Measurements from ENCODE around the gene CCDC169. TPM values are rescaled to one million over a fixed set of nuclear protein-coding genes. Genes with fewer than 3 reads are reported as not detected.
"Not testable (repeated sequence)": the region's sequence is repeated elsewhere in the genome, so short reads cannot be mapped to it uniquely, and the experiment has no call there.

Gene CCDC169
- total RNA-seq, 4 donors from 2014 or later, result 0.48 to 0.55 TPM; not detected in 2

DNA sequence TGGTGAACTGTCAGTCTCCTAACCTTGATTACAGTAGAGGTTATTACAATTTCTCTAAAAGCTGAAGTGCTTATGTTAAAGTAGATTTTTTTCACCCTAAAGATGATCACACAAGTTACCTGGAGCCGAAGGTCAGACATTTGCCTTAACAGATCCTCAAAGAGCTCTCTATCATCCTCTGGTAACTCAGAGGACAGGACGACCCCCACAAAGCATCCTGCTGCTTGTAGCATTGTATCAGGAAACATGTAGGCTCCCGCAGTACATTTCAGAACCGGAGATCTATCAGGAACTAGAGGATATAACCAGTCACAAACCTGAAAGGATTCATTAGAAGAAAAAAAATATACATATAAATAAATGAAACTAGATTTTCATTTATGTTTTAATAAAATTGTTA lies 33.7 kb upstream of the CCDC169 start:
- intact Hi-C loops (cut with DNase I; ENCODE audit: low total_unique reads), result no loop called here
- WGBS, 2 donors (ENCODE audit: low coverage in 1 of 2), result 84 to 87% methylated on average over 3 to 4 of the region's 4 CpGs
- peaks cover 0 to 26% (median 0%) of the 10 kb centered on the region in 4 donors for H3K4me1 ChIP-seq
- no peak overlapping the region for H3K4me3 ChIP-seq
- TF ChIP-seq, protein P1, sequence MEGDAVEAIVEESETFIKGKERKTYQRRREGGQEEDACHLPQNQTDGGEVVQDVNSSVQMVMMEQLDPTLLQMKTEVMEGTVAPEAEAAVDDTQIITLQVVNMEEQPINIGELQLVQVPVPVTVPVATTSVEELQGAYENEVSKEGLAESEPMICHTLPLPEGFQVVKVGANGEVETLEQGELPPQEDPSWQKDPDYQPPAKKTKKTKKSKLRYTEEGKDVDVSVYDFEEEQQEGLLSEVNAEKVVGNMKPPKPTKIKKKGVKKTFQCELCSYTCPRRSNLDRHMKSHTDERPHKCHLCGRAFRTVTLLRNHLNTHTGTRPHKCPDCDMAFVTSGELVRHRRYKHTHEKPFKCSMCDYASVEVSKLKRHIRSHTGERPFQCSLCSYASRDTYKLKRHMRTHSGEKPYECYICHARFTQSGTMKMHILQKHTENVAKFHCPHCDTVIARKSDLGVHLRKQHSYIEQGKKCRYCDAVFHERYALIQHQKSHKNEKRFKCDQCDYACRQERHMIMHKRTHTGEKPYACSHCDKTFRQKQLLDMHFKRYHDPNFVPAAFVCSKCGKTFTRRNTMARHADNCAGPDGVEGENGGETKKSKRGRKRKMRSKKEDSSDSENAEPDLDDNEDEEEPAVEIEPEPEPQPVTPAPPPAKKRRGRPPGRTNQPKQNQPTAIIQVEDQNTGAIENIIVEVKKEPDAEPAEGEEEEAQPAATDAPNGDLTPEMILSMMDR (IDR thresholded peaks at IDR 0.05), result no peak
- TF ChIP-seq POLR2AphosphoS5 (IDR thresholded peaks at IDR 0.05) (no peak), POLR2A (IDR thresholded peaks at IDR 0.05) (no peak), EP300 (IDR thresholded peaks at IDR 0.05; ENCODE audit: low read depth) (no peak)
- H3K27me3 ChIP-seq, result no peaks in the 10 kb centered on the region
- DNase-seq, result no peak
- no peak overlapping the region for H3K27ac ChIP-seq
- H3K9me3 ChIP-seq, result no peaks in the 10 kb centered on the region
- in situ Hi-C loops (cut with MboI; ENCODE audit: low pct_ligation_motif_present in 1 of 4, low pct_unique_long_range_greater_than_20kb in 1 of 4, low sequenced_read_pairs in 3 of 4), result no loop called here
- H3K36me3 ChIP-seq, result peaks cover 0 to 6% (median 0%) of the 10 kb centered on the region in 4 donors

DNA sequence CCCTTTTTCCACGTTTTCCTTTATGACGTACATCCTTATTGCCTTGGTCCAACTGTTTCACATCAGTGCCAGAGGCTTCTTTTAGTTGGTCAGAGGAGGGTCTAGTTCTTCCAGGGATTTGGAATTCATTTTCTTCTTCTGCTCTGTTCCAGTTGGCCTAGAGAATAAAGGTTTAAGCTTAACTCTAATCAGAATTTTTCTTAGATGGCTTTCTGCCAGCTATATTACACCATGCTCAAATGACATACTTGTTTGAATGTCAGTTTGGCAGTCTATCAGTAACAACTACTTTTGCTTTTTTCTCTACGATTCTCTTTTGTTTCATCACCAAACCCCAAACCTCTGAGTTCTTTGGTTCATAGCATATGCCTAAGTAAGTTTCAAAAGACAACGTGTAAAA lies 31.7 kb upstream of the CCDC169 start:
- peaks cover 0 to 10% (median 0%) of the 10 kb centered on the region in 4 donors for H3K36me3 ChIP-seq
- TF ChIP-seq POLR2A (IDR thresholded peaks at IDR 0.05), result no peak
- TF ChIP-seq, protein P1 (IDR thresholded peaks at IDR 0.05), result no peak
- TF ChIP-seq EP300 (IDR thresholded peaks at IDR 0.05; ENCODE audit: low read depth), result no peak
- TF ChIP-seq POLR2AphosphoS5 (IDR thresholded peaks at IDR 0.05), result no peak
- H3K4me1 ChIP-seq, result peaks cover 0 to 11% (median 0%) of the 10 kb centered on the region in 4 donors
- in situ Hi-C loops (cut with MboI; ENCODE audit: low pct_ligation_motif_present in 1 of 4, low pct_unique_long_range_greater_than_20kb in 1 of 4, low sequenced_read_pairs in 3 of 4), result no loop called here
- H3K4me3 ChIP-seq, result no peak overlapping the region
- DNase-seq, result no peak
- no peaks in the 10 kb centered on the region for H3K27me3 ChIP-seq
- H3K9me3 ChIP-seq, result no peaks in the 10 kb centered on the region
- intact Hi-C loops (cut with DNase I; ENCODE audit: low total_unique reads), result no loop called here
- 63 to 66% methylated on average over 4 of the region's 4 CpGs for WGBS, 2 donors (ENCODE audit: low coverage in 1 of 2)
- no peak overlapping the region for H3K27ac ChIP-seq

DNA sequence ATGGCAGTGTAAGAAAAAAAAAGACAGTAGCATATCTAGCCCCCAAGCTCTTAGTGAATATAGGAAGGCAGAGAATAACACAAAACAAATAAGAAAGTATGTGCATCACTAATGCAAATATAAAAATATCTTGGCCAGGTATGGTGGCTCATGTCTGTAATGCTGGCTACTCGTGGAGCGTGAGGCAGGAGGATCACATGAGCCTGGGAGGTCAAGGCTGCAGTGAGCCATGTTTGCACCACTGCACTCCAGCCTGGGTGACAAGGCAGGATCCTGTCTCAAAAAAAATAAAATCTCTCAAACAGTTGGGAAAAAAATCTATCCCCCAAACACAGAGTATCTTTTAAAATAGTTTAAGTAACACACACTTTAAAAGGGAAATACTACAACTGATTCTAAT lies 31.2 kb upstream of the CCDC169 start:
- in situ Hi-C loops (cut with MboI; ENCODE audit: low pct_ligation_motif_present in 1 of 4, low pct_unique_long_range_greater_than_20kb in 1 of 4, low sequenced_read_pairs in 3 of 4) (no loop called here), intact Hi-C loops (cut with DNase I; ENCODE audit: low total_unique reads) (no loop called here)
- 80 to 90% methylated on average over 2 of the region's 2 CpGs for WGBS, 2 donors (ENCODE audit: low coverage in 1 of 2)
- no peaks in the 10 kb centered on the region for H3K27me3 ChIP-seq
- H3K4me1 ChIP-seq, result peaks cover 0 to 8% (median 0%) of the 10 kb centered on the region in 4 donors
- TF ChIP-seq, protein P1 (IDR thresholded peaks at IDR 0.05), result no peak
- no peak for TF ChIP-seq POLR2AphosphoS5 (IDR thresholded peaks at IDR 0.05)
- no peak for TF ChIP-seq POLR2A (IDR thresholded peaks at IDR 0.05)
- no peak for TF ChIP-seq EP300 (IDR thresholded peaks at IDR 0.05; ENCODE audit: low read depth)
- peaks cover 0 to 14% (median 0%) of the 10 kb centered on the region in 4 donors for H3K36me3 ChIP-seq
- no peak overlapping the region for H3K4me3 ChIP-seq
- no peaks in the 10 kb centered on the region for H3K9me3 ChIP-seq
- no peak for DNase-seq
- no peak overlapping the region for H3K27ac ChIP-seq

DNA sequence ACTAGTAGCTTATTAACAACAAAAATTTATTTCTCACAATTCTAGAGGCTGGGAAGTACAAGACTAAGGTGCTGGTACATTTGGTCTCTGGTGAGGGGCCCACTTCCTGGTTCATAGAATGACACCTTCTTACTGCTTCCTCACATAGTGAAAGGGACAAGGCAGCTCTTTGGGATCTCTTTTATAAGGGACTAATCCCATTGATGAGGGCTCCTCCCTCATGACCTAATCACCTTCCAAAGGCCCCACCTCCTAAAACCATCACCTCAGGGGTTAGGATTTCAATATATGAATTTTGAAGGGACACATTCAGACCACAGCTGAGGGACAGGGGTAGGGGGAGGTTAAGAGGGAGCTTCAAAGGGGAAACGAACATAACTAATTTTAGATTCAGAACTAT lies 28.3 kb upstream of the CCDC169 start:
- Histone ChIP-seq H3K4me3 (no peak overlapping the region), H3K9me3 (no peaks in the 10 kb centered on the region), H3K27me3 (no peaks in the 10 kb centered on the region), H3K36me3 (peaks cover 0 to 20% (median 2%) of the 10 kb centered on the region in 4 donors), H3K27ac (no peak overlapping the region), H3K4me1 (no peaks in the 10 kb centered on the region)
- TF ChIP-seq EP300 (IDR thresholded peaks at IDR 0.05; ENCODE audit: low read depth), result no peak
- TF ChIP-seq POLR2AphosphoS5 (IDR thresholded peaks at IDR 0.05), result no peak
- TF ChIP-seq, protein P1 (IDR thresholded peaks at IDR 0.05), result no peak
- TF ChIP-seq POLR2A (IDR thresholded peaks at IDR 0.05), result no peak
- DNase-seq, result no peak
- in situ Hi-C loops (cut with MboI; ENCODE audit: low pct_ligation_motif_present in 1 of 4, low pct_unique_long_range_greater_than_20kb in 1 of 4, low sequenced_read_pairs in 3 of 4), result no loop called here
- intact Hi-C loops (cut with DNase I; ENCODE audit: low total_unique reads), result no loop called here
- WGBS, 2 donors (ENCODE audit: low coverage in 1 of 2), result 91% methylated on average over 1 of the region's 1 CpG; no CpG with 5 or more reads in 1 of the 2 donors

DNA sequence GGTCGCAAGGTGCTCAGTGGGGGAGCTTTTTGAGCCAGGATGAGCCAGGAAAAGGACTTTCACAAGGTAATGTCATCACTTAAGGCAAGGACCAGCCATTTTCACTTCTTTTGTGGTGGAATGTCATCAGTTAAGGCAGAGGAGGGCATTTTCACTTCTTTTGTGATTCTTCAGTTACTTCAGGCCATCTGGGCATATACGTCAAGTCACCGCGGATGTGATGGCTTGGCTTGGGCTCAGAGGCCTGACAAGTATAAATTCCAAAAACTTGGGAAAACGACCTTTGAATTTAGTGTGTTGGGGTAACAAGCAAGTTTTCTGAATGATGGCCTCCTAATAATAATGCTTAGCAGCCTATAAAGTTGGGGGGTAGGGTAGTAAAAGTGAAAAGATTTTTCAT lies 27.3 kb upstream of the CCDC169 start:
- H3K36me3 ChIP-seq, result peaks cover 0 to 20% (median 2%) of the 10 kb centered on the region in 4 donors
- DNase-seq; H3K27ac ChIP-seq; H3K4me3 ChIP-seq; intact Hi-C loops (cut with DNase I; ENCODE audit: low total_unique reads); in situ Hi-C loops (cut with MboI; ENCODE audit: low pct_ligation_motif_present in 1 of 4, low pct_unique_long_range_greater_than_20kb in 1 of 4, low sequenced_read_pairs in 3 of 4); H3K4me1 ChIP-seq; H3K27me3 ChIP-seq; H3K9me3 ChIP-seq: not testable (repeated sequence)
- 73 to 83% methylated on average over 2 to 5 of the region's 5 CpGs for WGBS, 2 donors (ENCODE audit: low coverage in 1 of 2)
